Colon (tissue), 2 donors: ENCODE results near the gene SRRD.
"Not testable (repeated sequence)": the region's sequence is repeated elsewhere in the genome, so short reads cannot be mapped to it uniquely, and the experiment has no call there.

ENCODE experiments used
- FAIRE-seq: peaks from 2 replicates; lab custom pipeline; 2012; peaks lifted over from hg19 to GRCh38; lab: Jason Lieb, UNC
- donor health status: control.
- donor health status: control.

Gene SRRD

DNA sequence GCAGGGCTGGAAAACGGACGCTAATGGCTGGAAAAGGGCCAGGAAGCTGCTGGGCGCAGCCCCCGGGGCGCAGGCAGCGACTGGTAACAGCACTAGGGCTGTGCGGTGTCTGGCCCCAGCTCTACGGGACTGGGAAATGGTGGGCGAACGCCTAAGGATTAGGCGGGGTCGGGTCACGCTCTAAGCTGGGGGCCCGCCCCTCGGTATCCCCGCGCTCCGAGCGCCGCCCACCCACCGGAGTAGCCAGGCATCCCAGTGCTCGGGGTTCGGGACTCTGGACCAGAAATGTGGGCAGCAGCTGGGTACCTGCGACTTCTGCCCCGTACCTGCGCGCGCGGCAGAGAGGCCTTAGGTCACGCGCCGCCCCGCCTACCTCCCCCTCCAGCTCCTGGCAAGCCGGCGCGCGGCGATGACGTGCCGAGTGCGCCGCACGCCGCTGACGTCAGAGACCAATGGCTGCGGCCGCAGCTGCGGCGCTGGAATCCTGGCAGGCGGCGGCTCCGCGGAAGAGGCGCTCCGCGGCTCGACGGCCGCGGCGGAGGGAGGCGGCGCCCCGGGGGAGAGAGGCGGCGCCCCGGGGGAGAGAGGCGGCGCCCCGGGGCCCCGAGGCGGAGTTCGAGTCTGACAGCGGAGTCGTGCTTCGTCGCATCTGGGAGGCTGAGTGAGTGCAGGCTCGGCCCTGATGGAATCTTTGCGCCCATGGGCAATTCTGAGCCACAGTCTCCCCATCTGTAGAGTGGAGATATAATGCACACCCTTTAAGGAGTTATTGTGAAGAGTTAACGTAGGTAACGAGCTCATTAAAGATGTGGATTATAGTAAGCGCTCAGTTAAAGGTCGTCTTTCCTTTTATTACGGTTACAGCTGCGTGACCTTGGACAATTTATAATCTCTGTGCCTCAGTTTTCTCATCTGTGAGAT lies at the start of gene SRRD, which contains the start of gene HPS4:
SRRD (plus strand) TSS at position 439 of the 921 bp plus-strand sequence; CDS start at position 453, 14 bp downstream.
HPS4 (minus strand) TSS at position 345 of the 921 bp plus-strand sequence. CDS start 2,021 bp downstream, outside the sequence.
- FAIRE-seq = no peak

GRCh38 chr22:26435327-26436093 lies 48.2 kb upstream of the SRRD start:
- FAIRE-seq = no peak

DNA sequence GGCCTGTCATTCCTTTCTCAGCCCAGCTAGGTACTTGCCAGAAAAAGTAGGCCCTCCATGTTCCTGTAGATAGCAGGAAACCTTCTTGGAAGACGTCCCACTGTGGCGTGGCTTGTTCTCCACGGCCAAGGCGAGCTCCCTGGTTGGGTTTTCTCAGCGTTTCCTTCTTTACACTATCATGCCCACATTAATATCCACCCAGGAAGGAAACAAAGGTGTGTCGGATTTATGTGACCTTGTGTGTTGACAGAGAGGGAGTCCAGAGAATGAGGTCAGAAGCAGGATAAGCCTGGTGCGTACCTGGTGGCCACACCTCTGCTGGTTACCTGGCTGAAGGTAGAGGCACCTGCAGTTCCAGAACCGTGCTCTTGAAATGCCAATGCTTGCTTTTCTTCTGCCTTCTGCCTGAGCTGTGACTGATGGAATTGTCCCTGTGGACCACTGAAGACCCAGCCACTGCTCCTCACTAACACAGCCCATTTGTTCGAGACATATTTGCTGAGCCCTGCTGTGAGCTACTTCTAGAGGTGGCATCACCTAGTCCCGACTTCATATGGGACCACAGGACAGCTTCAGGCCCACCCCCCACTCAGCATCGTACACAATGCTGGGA lies 46.7 kb upstream of the SRRD start:
- no peak for FAIRE-seq

GRCh38 chr22:26437694-26438392 lies 45.8 kb upstream of the SRRD start:
- no peak for FAIRE-seq

- not testable (repeated sequence) for FAIRE-seq
These were observed 44.9 kb upstream of the SRRD start for GRCh38 chr22:26438776-26439175.

- no peak for FAIRE-seq
These were observed 44.1 kb upstream of the SRRD start for GRCh38 chr22:26439559-26439958.

GRCh38 chr22:26442086-26442756 lies 41.5 kb upstream of the SRRD start:
- FAIRE-seq = no peak

DNA sequence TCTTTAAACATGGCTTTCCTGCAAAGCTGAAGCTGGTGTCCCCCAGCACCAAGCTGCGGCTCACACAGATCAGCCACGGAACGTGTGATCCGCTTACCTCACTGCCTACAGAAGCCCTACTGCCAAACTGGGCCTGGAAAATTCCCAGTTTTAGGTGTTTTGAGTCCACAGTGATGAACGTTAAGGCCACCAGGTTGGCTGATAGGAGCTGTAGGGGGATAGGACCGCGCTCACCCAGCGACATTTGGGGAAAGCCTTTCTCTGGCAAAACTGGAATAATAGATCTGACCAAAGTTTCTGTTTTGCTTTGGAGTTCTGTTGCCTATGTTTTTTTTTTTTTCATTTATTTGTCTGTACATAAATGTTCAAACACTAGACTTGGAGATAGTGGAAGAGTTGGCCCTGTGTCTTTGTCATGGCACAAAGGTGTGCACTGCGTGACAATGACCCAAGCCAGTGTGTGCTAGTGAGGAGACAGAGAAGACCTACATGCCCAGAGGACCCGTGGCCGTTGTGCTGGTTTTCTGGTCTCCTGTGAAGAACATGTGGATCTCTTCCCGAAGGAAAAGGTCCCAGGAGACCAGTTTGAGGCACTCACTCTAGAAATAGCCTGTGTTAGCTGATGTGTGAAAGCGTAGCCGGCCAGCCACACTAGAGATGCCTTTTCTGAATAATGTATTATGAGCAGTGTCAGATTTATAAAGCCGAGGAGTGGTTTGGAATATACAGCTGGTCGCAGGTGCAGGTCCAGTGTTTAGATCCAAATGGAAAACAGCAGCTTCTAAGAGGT lies 39.6 kb upstream of the SRRD start:
- no peak for FAIRE-seq

- FAIRE-seq = no peak
These were observed 38.9 kb upstream of the SRRD start for GRCh38 chr22:26444777-26445176.

- FAIRE-seq = no peak
These were observed 38.0 kb upstream of the SRRD start for GRCh38 chr22:26445577-26446275.

DNA sequence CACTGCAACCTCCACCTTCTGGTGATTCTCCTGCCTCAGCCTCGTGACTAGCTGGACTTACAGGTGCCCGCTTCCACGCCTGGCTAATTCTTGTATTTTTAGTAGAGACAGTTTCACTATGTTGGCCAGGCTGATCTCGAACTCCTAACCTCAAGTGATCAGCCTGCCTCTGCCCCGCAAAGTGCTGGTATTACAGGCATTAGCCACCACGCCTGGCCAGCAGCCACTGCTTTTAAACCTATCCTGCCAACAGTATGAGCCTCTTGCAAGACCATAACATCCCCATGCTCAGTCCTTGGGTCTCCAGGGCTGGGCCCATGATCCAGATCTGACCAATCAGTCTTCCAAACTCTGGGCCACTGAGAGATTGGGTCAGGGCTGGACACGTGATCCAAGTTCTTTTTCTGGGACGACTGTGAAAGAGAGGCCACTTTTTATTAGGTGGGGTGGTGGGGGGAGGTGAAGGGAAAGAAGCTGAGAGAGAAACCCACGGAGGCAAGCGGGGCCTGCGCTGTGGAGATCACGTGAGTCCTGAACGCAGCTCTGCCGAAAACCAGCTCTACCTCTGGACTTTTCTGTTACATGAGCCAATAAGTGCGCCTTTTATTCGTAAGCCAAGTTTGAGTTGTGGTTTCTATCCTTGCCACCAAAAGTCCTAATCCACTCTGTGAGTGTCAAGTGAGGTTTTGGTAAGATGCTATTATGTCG lies 36.7 kb upstream of the SRRD start:
- FAIRE-seq = no peak

- FAIRE-seq = no peak
These were observed 35.9 kb upstream of the SRRD start for GRCh38 chr22:26447584-26448329.

DNA sequence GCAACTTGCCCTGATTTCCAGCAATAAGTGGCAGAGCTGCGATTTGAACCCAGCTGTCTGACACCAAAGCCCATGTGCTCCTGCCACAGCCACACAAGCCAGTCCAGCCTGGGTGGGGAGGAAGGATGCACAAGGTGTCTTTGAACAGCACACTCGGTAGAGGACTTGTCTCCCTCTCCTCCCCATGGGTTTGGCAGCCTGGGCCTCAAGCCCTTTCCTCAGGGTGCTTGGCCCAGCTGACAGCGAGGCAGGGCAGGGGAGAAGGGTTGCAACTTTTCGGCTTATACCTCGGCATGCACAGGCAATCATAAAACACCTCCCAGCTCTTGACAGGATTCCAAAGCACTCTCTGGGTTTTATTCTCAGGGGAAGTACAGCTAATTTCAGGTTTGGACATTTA lies 35.3 kb upstream of the SRRD start:
- no peak for FAIRE-seq

DNA sequence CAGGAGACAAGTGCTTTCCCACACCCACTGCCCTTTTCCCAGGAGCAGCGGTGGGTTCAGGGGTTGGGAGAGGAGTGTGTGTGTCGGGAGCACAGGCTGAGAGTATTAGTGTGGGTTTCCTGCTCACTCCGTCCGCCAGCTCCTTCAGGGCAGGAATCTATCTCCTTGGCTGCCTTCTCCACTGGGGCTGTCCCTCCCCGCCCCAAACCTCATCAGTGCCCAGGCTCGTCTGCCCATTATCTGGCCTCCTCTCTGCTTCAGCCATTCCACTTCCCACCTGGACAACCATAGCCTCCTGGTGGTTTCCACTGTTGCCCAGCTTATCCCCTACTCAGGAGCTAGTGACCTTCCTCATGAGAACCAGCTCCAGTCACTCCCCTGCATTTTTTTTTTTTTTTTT lies 34.7 kb upstream of the SRRD start:
- no peak for FAIRE-seq

DNA sequence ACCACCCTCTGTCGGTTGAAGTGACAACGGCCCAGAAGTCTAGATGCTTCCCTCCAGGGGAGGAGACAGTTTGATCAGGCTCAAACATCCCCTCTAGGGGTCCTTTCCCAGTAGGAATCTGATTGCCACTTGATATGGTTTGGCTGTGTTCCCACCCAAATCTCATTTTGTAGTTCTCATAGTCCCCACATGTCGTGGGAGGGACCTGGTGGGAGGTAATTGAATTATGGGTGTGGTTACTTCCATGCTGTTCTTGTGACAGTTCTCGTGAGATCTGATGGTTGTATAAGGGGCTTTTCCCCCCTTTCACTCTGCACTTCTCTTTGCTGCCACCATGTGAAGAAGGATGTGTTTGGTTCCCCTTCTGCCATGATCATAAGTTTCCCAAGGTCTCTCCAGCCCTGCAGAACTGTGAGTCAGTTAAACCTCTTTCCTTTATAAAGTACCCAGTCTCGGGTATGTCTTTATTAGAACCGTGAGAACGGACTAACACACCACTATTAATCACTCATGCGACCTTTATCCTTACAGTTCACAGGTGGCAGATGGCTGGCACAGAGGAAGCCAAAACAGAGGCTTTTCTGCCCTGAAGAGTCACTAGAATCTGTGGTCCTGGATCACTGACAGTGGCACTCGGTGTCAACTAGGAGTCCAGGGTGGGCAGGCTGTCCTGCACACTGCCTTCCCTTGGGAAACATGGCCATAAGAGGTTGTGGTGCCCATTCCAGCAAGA lies 33.1 kb upstream of the SRRD start:
- no peak for FAIRE-seq

GRCh38 chr22:26452236-26453016 lies 31.3 kb upstream of the SRRD start:
- no peak for FAIRE-seq

DNA sequence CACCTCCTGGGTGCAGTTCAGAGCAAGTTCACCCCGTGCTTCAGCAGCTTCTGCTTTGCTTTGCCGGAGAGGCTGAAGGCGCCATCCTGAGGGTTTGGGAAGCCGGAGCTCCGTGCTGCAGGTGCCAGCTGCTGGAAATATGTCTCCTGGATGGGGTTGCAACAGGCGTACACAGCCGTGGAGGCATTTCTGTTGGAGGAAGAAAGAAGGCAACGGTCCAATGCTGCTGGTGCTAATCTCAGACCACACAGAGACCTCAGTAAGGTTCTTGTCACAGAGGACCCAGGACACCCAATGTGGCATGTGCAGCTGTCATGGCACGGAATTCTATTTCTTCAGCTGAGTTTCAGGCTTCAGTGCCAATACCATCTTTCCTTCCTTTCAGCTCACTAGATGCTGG lies 30.5 kb upstream of the SRRD start:
- no peak for FAIRE-seq
